NCI-H1048 (cell line): ENCODE data around the gene BAIAP2L2.
"Not testable (repeated sequence)": the region's sequence is repeated elsewhere in the genome, so short reads cannot be mapped to it uniquely, and the experiment has no call there.

Experiments
- DNase-seq: peaks from one replicate; lab custom pipeline; 2025; lab: John Stamatoyannopoulos, UW

Gene BAIAP2L2, protein sequence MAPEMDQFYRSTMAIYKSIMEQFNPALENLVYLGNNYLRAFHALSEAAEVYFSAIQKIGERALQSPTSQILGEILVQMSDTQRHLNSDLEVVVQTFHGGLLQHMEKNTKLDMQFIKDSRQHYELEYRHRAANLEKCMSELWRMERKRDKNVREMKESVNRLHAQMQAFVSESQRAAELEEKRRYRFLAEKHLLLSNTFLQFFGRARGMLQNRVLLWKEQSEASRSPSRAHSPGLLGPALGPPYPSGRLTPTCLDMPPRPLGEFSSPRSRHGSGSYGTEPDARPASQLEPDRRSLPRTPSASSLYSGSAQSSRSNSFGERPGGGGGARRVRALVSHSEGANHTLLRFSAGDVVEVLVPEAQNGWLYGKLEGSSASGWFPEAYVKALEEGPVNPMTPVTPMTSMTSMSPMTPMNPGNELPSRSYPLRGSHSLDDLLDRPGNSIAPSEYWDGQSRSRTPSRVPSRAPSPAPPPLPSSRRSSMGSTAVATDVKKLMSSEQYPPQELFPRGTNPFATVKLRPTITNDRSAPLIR

GRCh38 chr22:38110008-38110862 lies at the start of gene BAIAP2L2:
Gene BAIAP2L2 (minus strand): TSS chr22:38110684. CDS start chr22:38110525, 159 bp downstream.
- no peak for DNase-seq

DNA sequence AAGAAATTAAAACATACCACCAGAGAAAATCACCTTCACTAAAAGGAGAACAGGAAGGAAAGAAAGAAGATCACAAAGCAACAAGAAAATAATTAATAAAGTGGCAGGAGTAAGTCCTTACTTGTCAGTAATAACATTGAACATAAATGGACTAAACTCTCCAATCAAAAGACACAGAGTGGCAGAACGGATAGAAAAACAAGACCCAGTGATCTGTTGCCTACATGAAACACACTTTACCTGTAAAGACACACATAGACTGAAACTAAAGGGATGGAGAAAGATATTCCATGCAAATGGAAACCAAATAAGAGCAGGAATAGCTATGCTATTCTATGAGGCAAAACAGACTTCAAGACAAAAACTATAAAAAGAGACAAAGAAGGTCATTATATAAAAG lies 45.2 kb upstream of the BAIAP2L2 start:
- DNase-seq, result no peak

GRCh38 chr22:38154563-38154915 lies 44.1 kb upstream of the BAIAP2L2 start:
- DNase-seq, result not testable (repeated sequence)

GRCh38 chr22:38153821-38154562 lies 43.5 kb upstream of the BAIAP2L2 start:
- no peak for DNase-seq

DNA sequence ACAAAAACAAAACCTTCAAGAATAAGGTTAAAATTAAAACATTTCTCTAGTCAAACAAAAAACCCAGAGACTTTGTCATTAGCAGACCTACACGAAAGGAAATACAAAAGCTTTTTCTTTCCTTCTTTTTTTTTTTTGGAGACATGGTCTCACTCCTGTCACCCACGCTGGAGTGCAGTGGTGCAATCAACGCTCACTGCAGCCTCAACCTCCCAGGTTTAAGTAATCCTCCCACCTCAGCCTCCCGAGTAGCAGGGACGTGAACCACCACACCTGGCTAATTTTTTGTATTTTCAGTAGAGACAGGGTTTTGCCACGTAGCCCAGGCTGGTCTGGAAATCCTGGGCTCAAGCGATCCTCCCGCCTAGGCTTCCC lies 40.6 kb upstream of the BAIAP2L2 start:
- no peak for DNase-seq

DNA sequence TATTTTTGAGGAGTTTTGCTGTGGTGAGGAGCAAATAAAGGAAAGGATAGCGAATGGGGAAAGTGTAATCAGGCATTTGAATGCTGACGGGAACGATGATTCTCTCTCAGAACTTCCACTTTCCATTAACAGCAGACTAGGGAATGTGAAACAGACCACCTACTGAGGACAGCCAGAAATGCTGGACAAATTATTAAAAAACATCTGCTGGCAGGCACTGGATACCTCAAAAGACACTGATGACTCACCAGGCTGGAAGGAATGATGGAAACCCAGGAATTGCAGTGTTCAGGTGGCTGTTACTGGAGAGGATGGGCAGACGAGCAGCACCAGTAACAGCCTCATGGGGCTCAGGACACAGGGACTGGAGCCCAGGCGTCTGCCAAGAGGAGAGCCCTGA lies 37.8 kb upstream of the BAIAP2L2 start:
- no peak for DNase-seq

DNA sequence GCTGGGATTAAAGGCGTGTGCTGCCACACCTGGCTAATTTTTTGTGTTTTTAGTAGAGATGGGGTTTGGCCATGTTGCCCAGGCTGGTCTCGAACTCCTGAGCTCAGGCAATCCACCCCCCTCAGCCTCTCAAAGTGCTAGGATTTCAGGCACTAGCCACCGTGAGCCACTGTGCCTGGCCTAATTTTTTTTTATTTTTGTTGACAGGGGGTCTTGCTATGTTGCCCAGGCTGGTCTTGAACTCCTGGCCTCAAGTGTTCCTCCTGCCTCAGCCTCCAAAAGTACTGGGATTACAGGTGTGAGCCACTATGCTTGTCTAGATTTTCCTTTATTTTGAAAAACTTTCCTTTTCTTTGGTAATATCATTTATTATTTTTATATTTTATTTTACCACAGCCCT lies 35.7 kb upstream of the BAIAP2L2 start:
- not testable (repeated sequence) for DNase-seq

DNA sequence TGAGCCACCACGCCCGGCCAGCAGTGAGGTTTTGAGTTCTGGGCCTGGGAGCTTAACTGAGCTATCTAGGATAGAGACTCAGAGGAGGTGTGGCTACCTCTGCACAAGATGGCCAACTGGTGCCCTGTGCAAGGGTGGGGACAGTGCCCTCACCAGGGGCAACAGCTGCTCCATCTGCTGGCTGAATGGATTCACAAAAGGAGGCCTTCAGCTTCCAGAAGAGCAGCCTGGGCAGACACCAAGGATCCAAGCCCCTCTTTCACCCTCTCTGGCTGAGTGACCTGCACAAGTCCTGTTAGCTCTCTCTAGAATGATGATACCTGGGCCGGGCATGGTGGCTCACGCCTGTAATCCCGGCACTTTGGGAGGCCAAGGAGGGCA lies 33.5 kb upstream of the BAIAP2L2 start:
- no peak for DNase-seq

- DNase-seq, result no peak
Observed at GRCh38 chr22:38142606-38143005, 32.1 kb upstream of the BAIAP2L2 start.

DNA sequence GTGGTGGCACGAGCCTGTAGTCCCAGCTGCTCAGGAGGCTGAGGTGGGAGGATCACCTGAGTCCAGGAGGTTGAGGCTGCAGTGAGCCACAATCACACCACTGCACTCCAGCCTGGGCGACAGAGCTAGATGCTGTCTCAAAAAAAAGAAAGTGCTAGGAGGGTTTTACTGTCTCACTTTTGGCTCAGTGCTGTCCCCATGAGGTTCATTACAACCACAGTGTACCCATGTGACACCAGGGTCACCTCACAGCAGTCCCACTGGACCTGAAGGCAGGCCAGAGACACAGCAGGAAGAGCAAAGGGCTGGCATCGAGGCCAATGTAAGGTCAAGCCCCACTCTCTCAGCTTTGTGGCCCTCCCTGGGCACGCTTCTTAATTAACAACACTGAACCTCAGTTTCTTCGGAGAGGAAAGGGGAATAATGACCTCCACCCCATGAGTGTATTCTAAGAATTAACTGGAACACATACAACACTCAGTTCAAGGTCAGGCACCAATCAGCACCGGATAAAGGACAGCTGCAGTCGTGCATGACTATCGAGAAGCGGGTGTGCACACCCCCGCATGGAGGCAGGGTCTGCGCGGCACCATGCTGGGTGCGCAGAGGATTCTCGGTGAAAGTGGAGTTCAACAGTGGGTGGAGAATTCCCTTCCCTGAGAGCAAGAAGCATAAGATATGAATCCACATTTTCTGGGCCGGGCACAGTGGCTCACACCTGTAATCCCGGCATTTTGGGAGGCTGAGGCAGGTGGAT lies 30.9 kb upstream of the BAIAP2L2 start:
- DNase-seq, result no peak

DNA sequence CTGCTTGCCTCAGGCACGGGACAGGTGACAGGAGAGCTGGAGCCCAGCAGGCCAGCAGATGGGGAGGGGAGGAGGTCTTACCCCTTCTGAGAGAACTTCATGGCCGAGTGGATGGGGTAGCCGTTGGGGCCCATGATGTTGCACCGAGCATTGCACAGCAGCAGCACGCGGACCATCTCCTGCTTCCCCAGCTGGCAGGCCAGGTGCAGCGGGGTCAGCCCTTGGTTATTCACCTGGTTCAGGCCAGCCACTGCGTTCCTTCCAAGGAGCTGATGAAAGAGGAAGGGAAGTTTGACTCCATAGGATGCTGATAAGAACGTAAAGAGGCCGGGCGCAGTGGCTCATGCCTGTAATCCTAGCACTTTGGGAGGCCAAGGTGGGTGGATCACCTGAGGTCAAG lies 29.4 kb upstream of the BAIAP2L2 start:
- DNase-seq, result no peak

GRCh38 chr22:38138961-38139360 lies 28.5 kb upstream of the BAIAP2L2 start:
- DNase-seq, result no peak

GRCh38 chr22:38137876-38138687 lies 27.6 kb upstream of the BAIAP2L2 start:
- DNase-seq, result no peak

DNA sequence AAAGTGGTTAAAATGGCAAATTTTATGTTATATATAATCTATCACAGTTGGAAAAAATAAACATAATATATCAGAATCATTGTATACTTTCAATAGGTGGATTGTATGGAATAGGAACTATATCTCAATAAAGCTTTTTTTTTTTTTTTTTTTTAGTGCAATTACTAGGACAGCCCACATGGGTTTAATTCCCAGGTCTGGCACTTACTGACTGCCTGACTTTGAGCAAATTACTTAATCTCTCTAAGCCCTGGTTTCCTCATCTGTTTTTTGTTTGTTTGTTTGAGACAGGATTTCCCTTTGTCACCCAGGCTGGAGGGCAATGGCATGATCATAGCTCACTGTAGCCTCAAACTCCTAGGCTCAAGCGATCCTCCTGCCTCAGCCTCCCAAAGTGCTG lies 26.1 kb upstream of the BAIAP2L2 start:
- DNase-seq, result no peak

GRCh38 chr22:38135133-38135706 lies 24.7 kb upstream of the BAIAP2L2 start:
- no peak for DNase-seq

DNA sequence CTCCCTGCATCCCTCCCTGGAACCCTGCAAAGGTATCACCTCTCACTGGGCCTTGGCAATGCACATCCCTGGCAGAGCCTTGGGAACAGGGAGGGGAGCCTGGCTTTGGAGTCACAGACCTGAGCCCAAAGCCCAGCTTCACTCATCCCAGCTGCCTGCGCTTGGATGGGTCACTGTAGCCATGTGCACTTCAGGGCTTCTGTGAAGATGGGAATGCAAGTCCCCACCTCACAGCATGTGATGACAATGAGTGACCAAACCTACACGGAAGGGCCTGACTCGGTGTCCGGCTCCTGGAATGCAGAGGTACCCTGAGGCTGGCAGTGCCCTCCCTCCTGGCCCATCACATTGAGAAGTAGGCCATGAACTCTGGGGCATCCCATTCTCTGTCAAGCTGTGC lies 22.8 kb upstream of the BAIAP2L2 start:
- DNase-seq, result no peak

DNA sequence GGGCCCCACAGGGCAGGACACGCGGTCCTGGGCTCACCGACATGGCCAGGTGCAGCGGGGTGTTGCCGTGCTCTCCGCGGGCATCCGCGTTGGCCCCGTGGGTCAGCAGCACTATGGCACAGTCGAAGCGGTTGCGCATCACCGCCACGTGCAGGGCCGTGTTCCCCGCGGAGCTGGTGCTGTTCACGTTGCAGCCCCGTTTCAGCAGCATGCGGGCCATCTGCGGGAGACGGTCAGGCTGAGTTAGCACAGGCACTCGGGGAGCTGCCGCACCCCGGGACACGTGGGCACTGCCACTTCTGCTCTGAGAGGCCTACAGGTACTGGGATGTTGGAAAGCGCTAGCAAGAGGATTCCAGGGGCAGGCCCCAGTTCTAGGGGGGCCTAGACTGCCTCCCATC lies 22.3 kb upstream of the BAIAP2L2 start:
- no peak for DNase-seq

DNA sequence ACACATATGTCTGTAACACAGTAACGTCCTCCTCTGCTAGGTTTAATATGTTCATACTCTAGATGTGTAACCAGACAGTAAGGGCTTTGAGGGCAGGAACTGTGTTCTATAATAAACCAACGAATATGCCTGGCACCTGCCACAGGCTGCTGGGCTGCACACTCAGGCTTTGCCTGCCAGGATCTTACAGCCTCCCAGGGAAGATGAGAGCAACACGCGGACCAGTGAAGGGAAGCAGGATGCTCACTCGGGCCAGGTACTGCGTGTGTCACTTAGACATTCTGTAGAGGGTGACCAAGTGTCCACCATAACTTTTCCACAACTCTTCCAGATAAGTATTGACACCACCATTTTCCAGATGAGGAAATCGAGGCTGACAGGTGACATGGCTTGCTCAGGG lies 21.7 kb upstream of the BAIAP2L2 start:
- DNase-seq, result no peak

- DNase-seq, result no peak
Observed at GRCh38 chr22:38131399-38131798, 20.9 kb upstream of the BAIAP2L2 start.

DNA sequence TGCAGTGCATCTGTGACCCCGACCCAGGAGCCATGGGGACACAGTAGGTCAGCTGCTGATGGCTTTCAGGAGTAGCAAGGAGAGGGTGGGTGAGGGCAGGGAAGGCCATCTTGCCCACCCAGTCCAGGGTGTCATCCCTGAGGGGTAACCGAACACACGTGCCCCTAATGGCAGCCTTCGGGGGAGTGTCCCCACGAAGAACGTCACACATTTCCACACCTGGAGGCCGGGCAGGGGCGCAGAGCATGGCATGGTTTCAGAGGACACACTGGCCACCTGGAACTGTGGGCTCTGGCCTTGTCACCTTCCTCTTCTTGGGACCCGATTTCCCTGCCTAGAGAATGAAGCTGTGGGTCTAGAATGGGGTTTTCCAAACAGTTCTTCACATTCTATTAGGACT lies 19.4 kb upstream of the BAIAP2L2 start:
- DNase-seq, result no peak
